H1 (cell line): ENCODE measurements around the gene SEZ6. TPM values are rescaled to one million over a fixed set of nuclear protein-coding genes. Genes with fewer than 3 reads are reported as not detected.

Source experiments
- CTCF ChIA-PET: fragments of 300-600 bp; sonication (Branson Sonifier 250); formaldehyde crosslinking; loops from one replicate; lab custom pipeline; 2021; ENCODE audit not compliant: partially characterized antibody; lab: Charles Lee
- POLR2A ChIA-PET: fragments of 300-600 bp; sonication (Branson Sonifier 250); formaldehyde crosslinking; loops from one replicate; lab custom pipeline; 2021; ENCODE audit warnings: inconsistent platforms; ENCODE audit not compliant: partially characterized antibody; lab: Charles Lee
- DNase-seq, 2 experiments: peaks; one replicate each; pipeline versions ENCODE4 v3.0.0 to v3.0.0-alpha.2; 2010 to 2022; ENCODE audit warnings: low spot score in 2 of 2, low read depth in 1 of 2, mixed read lengths in 1 of 2
- FAIRE-seq: peaks from 2 replicates; lab custom pipeline; 2011; peaks lifted over from hg19 to GRCh38; lab: Jason Lieb, UNC
- H2AFZ ChIP-seq: 2 replicates; pipeline ENCODE4 v1.8.1; 2012; ENCODE audit warnings: low read length, inconsistent platforms
- H2AK5ac ChIP-seq: 2 replicates; pipeline ENCODE4 v1.6.1; 2013; ENCODE audit warnings: low read depth, low read length
- H2BK120ac ChIP-seq: replicated peaks from 2 replicates; pipeline ENCODE3; 2013; ENCODE audit warnings: low read depth, low read length, inconsistent platforms
- H2BK12ac ChIP-seq: 2 replicates; pipeline ENCODE4 v1.6.1; 2013; ENCODE audit warnings: low read depth, low read length
- H2BK15ac ChIP-seq: 2 replicates; pipeline ENCODE4 v1.6.1; 2013; ENCODE audit warnings: low read length
- H2BK20ac ChIP-seq: 2 replicates; pipeline ENCODE4 v1.6.1; 2013; ENCODE audit warnings: low read length
- H2BK5ac ChIP-seq: 2 replicates; pipeline ENCODE4 v1.6.1; 2013; ENCODE audit warnings: low read depth, low read length
- H3K14ac ChIP-seq: 2 replicates; pipeline ENCODE4 v1.6.1; 2013; ENCODE audit warnings: inconsistent platforms; ENCODE audit not compliant: insufficient read length
- H3K18ac ChIP-seq: 2 replicates; pipeline ENCODE4 v1.6.1; 2013; ENCODE audit warnings: low read length; ENCODE audit errors: extremely low read depth
- H3K23ac ChIP-seq: 2 replicates; pipeline ENCODE4 v1.6.1; 2013; ENCODE audit warnings: inconsistent platforms; ENCODE audit not compliant: insufficient read length
- H3K23me2 ChIP-seq: 2 replicates; pipeline ENCODE4 v1.6.1; 2013; ENCODE audit warnings: low read depth, low read length
- H3K27ac ChIP-seq: 2 replicates; pipeline ENCODE4 v1.6.1; 2011; ENCODE audit warnings: low read depth, low read length, inconsistent platforms
- H3K27me3 ChIP-seq, 4 experiments: replicated peaks in 1 of 4; 1 replicate in 1 of 4; 2 replicates in 3 of 4; pipeline versions ENCODE4 v1.6.1 to v1.8.1; 2011 to 2013; ENCODE audit warnings: low read length in 3 of 4, mild to moderate bottlenecking in 3 of 4, inconsistent platforms in 2 of 4, mixed read lengths in 2 of 4, moderate library complexity in 1 of 4; ENCODE audit not compliant: control insufficient read depth in 3 of 4, insufficient read depth in 3 of 4; ENCODE audit errors: extremely low read depth in 1 of 4
- H3K36me3 ChIP-seq, 4 experiments: 2 replicates each; pipeline versions ENCODE4 v1.6.1 to v1.8.1; 2011 to 2013; ENCODE audit warnings: mild to moderate bottlenecking in 4 of 4, low read length in 3 of 4, moderate library complexity in 2 of 4, control low read depth in 1 of 4, inconsistent platforms in 1 of 4; ENCODE audit not compliant: insufficient read depth in 4 of 4, control insufficient read depth in 2 of 4
- H3K4ac ChIP-seq: replicated peaks from 2 replicates; pipeline ENCODE3; 2013; ENCODE audit warnings: low read length, low read depth, mixed read lengths, inconsistent platforms; ENCODE audit not compliant: insufficient read length
- H3K4me1 ChIP-seq, 4 experiments: replicated peaks in 1 of 4; 1 replicate in 1 of 4; 2 replicates in 3 of 4; pipeline versions ENCODE4 v1.6.1 to v1.8.1; 2011 to 2013; ENCODE audit warnings: low read length in 3 of 4, inconsistent platforms in 2 of 4, mixed read lengths in 1 of 4; ENCODE audit not compliant: insufficient read depth in 4 of 4, control insufficient read depth in 3 of 4
- H3K4me2 ChIP-seq, 2 experiments: 2 replicates each; pipeline versions ENCODE4 v1.6.1 to v1.8.1; 2011 to 2013; ENCODE audit warnings: low read depth in 2 of 2, low read length in 2 of 2, control low read depth in 1 of 2, inconsistent platforms in 1 of 2, mild to moderate bottlenecking in 1 of 2; ENCODE audit not compliant: insufficient read depth in 1 of 2
- H3K4me3 ChIP-seq, 4 experiments: fragments of 200-600, 300-600 bp in 1 of 4; sonication (generic), shearing (Covaris generic), sonication (Bioruptor Twin) in 1 of 4; 2 replicates each; pipeline versions ENCODE4 v1.5.1 to v1.8.1; 2011 to 2016; ENCODE audit warnings: low read length in 4 of 4, low read depth in 3 of 4, control low read depth in 2 of 4, inconsistent platforms in 2 of 4, mild to moderate bottlenecking in 2 of 4, mixed read lengths in 1 of 4, moderate library complexity in 1 of 4; ENCODE audit not compliant: insufficient read depth in 2 of 4; ENCODE audit errors: extremely low read depth in 1 of 4
- H3K56ac ChIP-seq: replicated peaks from 2 replicates; pipeline ENCODE3; 2013; ENCODE audit warnings: low read depth, mild to moderate bottlenecking, mixed read lengths, low read length, inconsistent platforms; ENCODE audit not compliant: insufficient read length
- H3K79me1 ChIP-seq: 2 replicates; pipeline ENCODE4 v1.6.1; 2013; ENCODE audit warnings: low read depth, low read length, control low read depth
- H3K79me2 ChIP-seq, 2 experiments: 2 replicates each; pipeline versions ENCODE4 v1.6.1 to v1.8.1; 2012 to 2013; ENCODE audit warnings: low read length in 2 of 2, mild to moderate bottlenecking in 2 of 2, inconsistent platforms in 1 of 2; ENCODE audit not compliant: insufficient read depth in 2 of 2, control insufficient read depth in 1 of 2
- H3K9ac ChIP-seq, 4 experiments: replicated peaks in 1 of 4; 1 replicate in 1 of 4; 2 replicates in 3 of 4; pipeline versions ENCODE4 v1.6.1 to v1.8.1; 2011 to 2013; ENCODE audit warnings: low read depth in 3 of 4, low read length in 3 of 4, control low read depth in 2 of 4, mild to moderate bottlenecking in 2 of 4, moderate library complexity in 2 of 4, inconsistent platforms in 1 of 4; ENCODE audit errors: extremely low read depth in 1 of 4
- H3K9me3 ChIP-seq, 2 experiments: 2 replicates each; pipeline versions ENCODE4 v1.6.1 to v1.8.1; 2012 to 2013; ENCODE audit warnings: mild to moderate bottlenecking in 2 of 2, moderate library complexity in 2 of 2, control low read depth in 1 of 2, inconsistent platforms in 1 of 2, low read depth in 1 of 2, low read length in 1 of 2, mixed read lengths in 1 of 2; ENCODE audit not compliant: insufficient read depth in 2 of 2
- H4K20me1 ChIP-seq, 2 experiments: replicated peaks in 1 of 2; 2 replicates each; pipeline versions ENCODE3 to v1.8.1; 2011 to 2013; ENCODE audit warnings: inconsistent platforms in 2 of 2, low read length in 2 of 2, mild to moderate bottlenecking in 1 of 2; ENCODE audit not compliant: insufficient read depth in 2 of 2, control insufficient read depth in 1 of 2
- H4K5ac ChIP-seq: 2 replicates; pipeline ENCODE4 v1.6.1; 2013; ENCODE audit warnings: low read length, low read depth, mixed read lengths, inconsistent platforms; ENCODE audit not compliant: insufficient read length
- H4K8ac ChIP-seq: 2 replicates; pipeline ENCODE4 v1.8.0; 2013; ENCODE audit warnings: mild to moderate bottlenecking, moderate library complexity, low read length, inconsistent platforms; ENCODE audit not compliant: insufficient read depth; ENCODE audit errors: extremely low read depth
- H4K91ac ChIP-seq: replicated peaks from 2 replicates; pipeline ENCODE3; 2013; ENCODE audit warnings: low read length, mixed read lengths, inconsistent platforms; ENCODE audit not compliant: insufficient read length
- BRCA1 ChIP-seq: IDR thresholded peaks from 2 replicates; pipeline ENCODE4 v1.6.1; 2012; ENCODE audit warnings: low read depth, low read length, improper control_type of control experiment
- JUN ChIP-seq: IDR thresholded peaks from 2 replicates; pipeline ENCODE4 v1.6.1; 2011; ENCODE audit warnings: low read depth, mild to moderate bottlenecking, improper control_type of control experiment, low read length
- SUZ12 ChIP-seq: fragments of 200-600 bp; sonication (generic); IDR thresholded peaks from 2 replicates; pipeline ENCODE4 v1.6.1; 2012; ENCODE audit warnings: mild to moderate bottlenecking, inconsistent platforms, low read length, moderate library complexity, mixed read lengths
- WGBS, 2 experiments: shearing (Covaris generic) in 1 of 2; methylation state at CpG; one replicate each; pipeline versions ENCODE4 v1.1.6 to v1.1.7; 2013 to 2015; ENCODE audit warnings: low lambda C conversion rate in 2 of 2, mixed read lengths in 2 of 2, inconsistent platforms in 1 of 2, low coverage in 1 of 2, missing lambda C conversion rate in 1 of 2; ENCODE audit not compliant: insufficient replicate concordance in 2 of 2, insufficient coverage in 1 of 2, insufficient read length in 1 of 2; ENCODE audit errors: extremely low coverage in 1 of 2, missing lambda C conversion rate in 1 of 2; 5-methylcytosine and 5-hydroxymethylcytosine counted together
- polyA plus RNA-seq, 7 experiments: library from polyadenylated mRNA; depleted of rRNA in 3 of 7; stranded (reverse) in 5 of 7; unstranded in 2 of 7; fragments of >200 nt in 5 of 7; fragments of 200-250 nt in 2 of 7; gene quantifications; 1 replicate in 5 of 7; 2 replicates in 1 of 7; 4 replicates in 1 of 7; pipeline versions ENCODE4 v1.2.1 to v1.2.3, GENCODE V29; 2011 to 2013; ENCODE audit warnings: missing spikeins in 2 of 7, mixed read lengths in 2 of 7
- total RNA-seq: library from RNA; stranded (reverse); fragmentation: NEBNext Ultra II Directional; extraction: Animal tissue kit (Norgen Biotek cat#: 25700); gene quantifications from 2 replicates; pipeline ENCODE4 v1.2.1, GENCODE V29; 2021
- TF ChIP-seq, protein P1 (sequence below): IDR thresholded peaks from 2 replicates; pipeline ENCODE4 v1.6.1; 2011; ENCODE audit warnings: low read length, improper control_type of control experiment

The SEZ6 gene
- total and polyA plus RNA-seq, 2 of the 8 experiments (the other 6 are each of a cell fraction or from before 2014, with no cell fraction given) = 6.9 to 16.1 TPM

DNA sequence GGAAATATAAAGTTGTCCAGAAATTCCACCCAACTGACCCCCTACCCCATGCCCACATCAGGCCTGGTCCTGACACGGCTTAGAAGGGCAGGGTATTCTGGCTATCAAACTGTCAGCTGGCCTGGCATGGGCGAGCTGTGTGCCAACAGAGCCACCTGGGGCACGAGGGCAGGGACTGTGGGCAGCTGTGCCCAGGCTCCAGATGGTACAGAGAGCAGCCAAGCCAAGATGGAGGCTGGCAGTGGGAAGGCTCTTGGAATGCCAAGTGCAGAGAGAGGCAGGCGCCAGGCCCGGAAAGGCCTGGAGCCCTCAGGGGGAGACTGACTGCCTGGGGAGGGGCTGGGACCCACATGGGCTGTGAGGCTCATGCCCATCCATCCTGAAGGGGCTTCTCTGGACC lies 30.2 kb downstream of the SEZ6 start:
- H2BK12ac ChIP-seq = no peak overlapping the region
- H4K20me1 ChIP-seq = no peaks in the 10 kb centered on the region
- H3K27me3 ChIP-seq = peaks cover 0 to 2% (median 0%) of the 10 kb centered on the region in 4 experiments; a peak in 2 of 7 replicates
- CTCF ChIA-PET = interaction anchor here (0.7 to 9.1 kb wide), 3 partner anchors 10 to 148 kb away, joined by 3 to 207 read pairs (median 3); no protein-coding TSS in a partner anchor
- H4K5ac ChIP-seq = no peak overlapping the region
- TF ChIP-seq SUZ12 (no peak), JUN (no peak), BRCA1 (no peak)
- TF ChIP-seq, protein P1, sequence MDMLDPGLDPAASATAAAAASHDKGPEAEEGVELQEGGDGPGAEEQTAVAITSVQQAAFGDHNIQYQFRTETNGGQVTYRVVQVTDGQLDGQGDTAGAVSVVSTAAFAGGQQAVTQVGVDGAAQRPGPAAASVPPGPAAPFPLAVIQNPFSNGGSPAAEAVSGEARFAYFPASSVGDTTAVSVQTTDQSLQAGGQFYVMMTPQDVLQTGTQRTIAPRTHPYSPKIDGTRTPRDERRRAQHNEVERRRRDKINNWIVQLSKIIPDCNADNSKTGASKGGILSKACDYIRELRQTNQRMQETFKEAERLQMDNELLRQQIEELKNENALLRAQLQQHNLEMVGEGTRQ = no peak
- TF ChIP-seq, all 59 proteins: peak for 0
- DNase-seq (no peak), FAIRE-seq (no peak)
- H4K8ac ChIP-seq = no peak overlapping the region
- 88% methylated on average over 5 of the region's 5 CpGs; no CpG with 5 or more reads in 1 of the 2 experiments for WGBS, 2 experiments
- H3K23me2 ChIP-seq = no peaks in the 10 kb centered on the region; the same call in 1 of the 2 replicates
- H3K56ac ChIP-seq = no peak overlapping the region
- no peak overlapping the region for H3K14ac ChIP-seq
- no peak overlapping the region for H2AFZ ChIP-seq
- H3K79me2 ChIP-seq = no peaks in the 10 kb centered on the region
- H3K4ac ChIP-seq = no peak overlapping the region
- no peak overlapping the region for H3K18ac ChIP-seq
- no peaks in the 10 kb centered on the region for H3K9me3 ChIP-seq
- H3K79me1 ChIP-seq = no peaks in the 10 kb centered on the region
- peaks cover 0 to 5% (median 0%) of the 10 kb centered on the region in 4 experiments; a peak in 2 of 7 replicates for H3K4me1 ChIP-seq
- H2AK5ac ChIP-seq = no peak overlapping the region
- H3K36me3 ChIP-seq = no peaks in the 10 kb centered on the region; a peak in 1 of 8 replicates
- H3K23ac ChIP-seq = no peak overlapping the region
- H3K4me2 ChIP-seq = no peak overlapping the region
- H2BK15ac ChIP-seq = no peak overlapping the region
- no peak overlapping the region for H3K27ac ChIP-seq
- H3K9ac ChIP-seq = no peak overlapping the region
- H2BK20ac ChIP-seq = peak overlapping the region; percentile 16; the same call in 1 of the 2 replicates
- no peak overlapping the region for H2BK5ac ChIP-seq
- no peak overlapping the region for H4K91ac ChIP-seq
- H3K4me3 ChIP-seq = no peak overlapping the region
- POLR2A ChIA-PET = interaction anchor here (1.2 kb wide), 1 partner anchor 56 kb away, joined by 4 read pairs; no protein-coding TSS in a partner anchor
- H2BK120ac ChIP-seq = no peak overlapping the region
